NOMO-1 (cell line): ENCODE results near the gene GPRC5D.

ENCODE experiments used
- DNase-seq, 2 experiments: peaks; one replicate each; lab custom pipeline; 2025; ENCODE audit not compliant: unreplicated experiment in 2 of 2; lab: John Stamatoyannopoulos, UW

The GPRC5D gene

GRCh38 chr12:12909228-12909994 lies 42.6 kb downstream of the GPRC5D start:
- peak; percentile 62 to 74 for DNase-seq

- DNase-seq = no peak
Measured at GRCh38 chr12:12908711-12909110, 43.3 kb downstream of the GPRC5D start.

GRCh38 chr12:12908252-12908651 lies 43.7 kb downstream of the GPRC5D start:
- DNase-seq = no peak

- DNase-seq = no peak
Measured at GRCh38 chr12:12907552-12907951, 44.4 kb downstream of the GPRC5D start.

GRCh38 chr12:12903642-12904609 lies 48.0 kb downstream of the GPRC5D start:
- DNase-seq = peak; percentile 5 to 22

- no peak for DNase-seq
Measured at GRCh38 chr12:12902036-12902435, 49.9 kb downstream of the GPRC5D start.

GRCh38 chr12:12901158-12901791 lies 50.7 kb downstream of the GPRC5D start:
- peak; percentile 5 to 27 for DNase-seq

- no peak for DNase-seq
Measured at GRCh38 chr12:12900786-12901157, 51.2 kb downstream of the GPRC5D start.

- DNase-seq = no peak
Measured at GRCh38 chr12:12899530-12900380, 52.2 kb downstream of the GPRC5D start.

- no peak for DNase-seq
Measured at GRCh38 chr12:12898911-12899511, 53.0 kb downstream of the GPRC5D start.

GRCh38 chr12:12898136-12898717 lies 53.7 kb downstream of the GPRC5D start:
- DNase-seq = no peak

GRCh38 chr12:12897302-12897701 lies 54.7 kb downstream of the GPRC5D start:
- DNase-seq = no peak

GRCh38 chr12:12896260-12896659 lies 55.7 kb downstream of the GPRC5D start:
- no peak for DNase-seq

GRCh38 chr12:12893438-12893837 lies 58.5 kb downstream of the GPRC5D start:
- no peak for DNase-seq

GRCh38 chr12:12892681-12893141 lies 59.3 kb downstream of the GPRC5D start:
- DNase-seq = no peak

GRCh38 chr12:12891881-12892355 lies 60.1 kb downstream of the GPRC5D start:
- DNase-seq = no peak

- DNase-seq = peak in 1 of 2 experiments; percentile 38
Measured at GRCh38 chr12:12891080-12891880, 60.7 kb downstream of the GPRC5D start, which contains the start of gene GPRC5A. GPRC5A (plus strand) TSS chr12:12891562; CDS start chr12:12908250, 16,688 bp downstream.
